Right hindlimb (tissue), 1 donor: Measurements from ENCODE around the gene DPH7.
"Not testable (repeated sequence)": the region's sequence is repeated elsewhere in the genome, so short reads cannot be mapped to it uniquely, and the experiment has no call there.

Experiments
- DNase-seq: peaks from one replicate; pipeline ENCODE4 v3.0.0-alpha.2; 2018

DPH7 gene

GRCh38 chr9:137580209-137580953 lies 1.7 kb upstream of the DPH7 start:
- no peak for DNase-seq

GRCh38 chr9:137579259-137579604 lies 507 bp upstream of the DPH7 start:
- DNase-seq: no peak

- DNase-seq: no peak
These were observed 2.9 kb downstream of the DPH7 start for GRCh38 chr9:137575716-137576411.

- DNase-seq: no peak
These were observed 3.4 kb downstream of the DPH7 start for GRCh38 chr9:137575364-137575715.

GRCh38 chr9:137574192-137574591 lies 4.5 kb downstream of the DPH7 start:
- no peak for DNase-seq

GRCh38 chr9:137570566-137570965 lies 8.2 kb downstream of the DPH7 start:
- DNase-seq: no peak

- peak; percentile 1 for DNase-seq
These were observed 9.0 kb downstream of the DPH7 start for GRCh38 chr9:137569609-137570203.

GRCh38 chr9:137568445-137568844 lies 10.3 kb downstream of the DPH7 start:
- DNase-seq: not testable (repeated sequence)

GRCh38 chr9:137564817-137565411 lies 13.8 kb downstream of the DPH7 start:
- no peak for DNase-seq

GRCh38 chr9:137564134-137564533 lies 14.6 kb downstream of the DPH7 start:
- DNase-seq: no peak

GRCh38 chr9:137558127-137558526 lies 20.6 kb downstream of the DPH7 start:
- DNase-seq: no peak

- no peak for DNase-seq
These were observed 22.5 kb downstream of the DPH7 start for GRCh38 chr9:137556069-137556838.

- DNase-seq: no peak
These were observed 23.5 kb downstream of the DPH7 start for GRCh38 chr9:137555179-137555578.

GRCh38 chr9:137554349-137554748 lies 24.4 kb downstream of the DPH7 start:
- no peak for DNase-seq

- not testable (repeated sequence) for DNase-seq
These were observed 25.1 kb downstream of the DPH7 start for GRCh38 chr9:137553654-137554053.

GRCh38 chr9:137552022-137552768 lies 26.5 kb downstream of the DPH7 start:
- no peak for DNase-seq

GRCh38 chr9:137551264-137552021 lies 27.3 kb downstream of the DPH7 start, which contains the start of gene MRPL41:
MRPL41 (plus strand) TSS chr9:137551879; CDS start chr9:137552082, 203 bp downstream.
- peak; percentile 91 for DNase-seq

GRCh38 chr9:137550958-137551263 lies 27.8 kb downstream of the DPH7 start:
- DNase-seq: not testable (repeated sequence)

- DNase-seq: peak; percentile 88
These were observed 28.5 kb downstream of the DPH7 start, which contains the start of gene PNPLA7 for GRCh38 chr9:137550231-137550621. PNPLA7 (minus strand) TSS chr9:137550402; CDS start chr9:137550197, 205 bp downstream.

- DNase-seq: no peak
These were observed 30.8 kb downstream of the DPH7 start for GRCh38 chr9:137547687-137548543.
